Muscle of arm (tissue), 12 donors: Measurements from ENCODE around the gene DDIT4. TPM values are rescaled to one million over a fixed set of nuclear protein-coding genes. Genes with fewer than 3 reads are reported as not detected.

ENCODE experiments used
- DNase-seq: peaks from one replicate; pipeline ENCODE4 v3.0.0-alpha.2; 2013
- polyA plus RNA-seq, 12 donors: library from polyadenylated mRNA; unstranded; fragments of 120-200 nt; gene quantifications; one replicate each; pipeline ENCODE4 v1.2.1, GENCODE V29; 2013; ENCODE audit not compliant: insufficient read length in 12 of 12

Gene DDIT4
- polyA plus RNA-seq, 12 donors = 31.5 to 94.3 (median 47.9) TPM; not detected in 1

DNA sequence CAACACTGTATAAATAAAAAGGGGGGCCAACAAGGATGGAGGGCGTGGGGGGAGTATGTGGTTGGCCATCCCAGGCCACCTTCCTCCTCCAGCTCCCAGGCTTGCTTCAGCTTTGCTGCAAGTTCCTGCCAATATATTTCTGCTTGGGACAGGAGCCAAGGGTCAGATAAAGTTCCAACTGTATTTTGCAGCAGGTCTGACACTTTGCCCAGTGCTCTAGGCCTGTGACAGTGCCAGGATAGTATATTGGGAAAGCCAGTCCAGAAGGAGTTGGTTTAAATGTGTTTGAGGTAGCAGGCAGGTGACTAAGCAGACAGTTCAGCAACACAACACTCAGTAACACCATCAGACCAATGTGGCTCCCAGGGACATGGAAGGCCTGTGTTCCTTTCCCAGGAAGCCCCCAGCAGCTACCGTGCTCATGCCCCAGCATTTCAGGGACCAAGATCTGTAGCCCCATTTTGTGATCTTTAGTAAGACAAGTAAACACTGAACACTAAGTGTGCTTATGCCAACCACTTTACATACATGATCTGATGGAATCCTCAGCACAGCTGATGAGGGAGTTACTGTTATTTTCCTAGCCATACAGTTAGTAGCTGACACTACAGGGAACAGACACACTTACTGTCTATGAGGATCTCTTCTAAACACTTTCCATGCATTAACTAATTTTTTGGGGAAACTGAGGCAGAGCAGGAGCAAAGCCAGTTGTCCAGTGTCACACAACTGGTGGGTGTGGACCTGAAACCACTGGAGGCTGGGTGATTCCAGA is 42.1 kb downstream of the DDIT4 start:
- peak; percentile 83 for DNase-seq

DNA sequence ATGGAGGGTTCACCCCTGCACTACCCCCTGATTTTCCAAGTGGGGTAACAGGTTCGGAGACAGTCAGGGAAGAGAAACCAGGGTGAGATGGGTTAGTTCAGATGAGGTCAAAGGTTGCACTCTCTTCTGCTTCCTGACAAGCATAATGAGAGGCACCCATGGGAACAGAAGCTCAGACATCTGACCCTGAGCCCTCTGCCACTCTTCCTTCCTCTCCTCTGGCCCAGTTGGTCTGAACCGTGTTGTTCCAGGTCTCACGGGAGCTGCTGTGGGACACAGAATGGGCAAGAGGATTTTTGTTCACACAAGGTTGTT is 42.6 kb downstream of the DDIT4 start:
- no peak for DNase-seq

DNA sequence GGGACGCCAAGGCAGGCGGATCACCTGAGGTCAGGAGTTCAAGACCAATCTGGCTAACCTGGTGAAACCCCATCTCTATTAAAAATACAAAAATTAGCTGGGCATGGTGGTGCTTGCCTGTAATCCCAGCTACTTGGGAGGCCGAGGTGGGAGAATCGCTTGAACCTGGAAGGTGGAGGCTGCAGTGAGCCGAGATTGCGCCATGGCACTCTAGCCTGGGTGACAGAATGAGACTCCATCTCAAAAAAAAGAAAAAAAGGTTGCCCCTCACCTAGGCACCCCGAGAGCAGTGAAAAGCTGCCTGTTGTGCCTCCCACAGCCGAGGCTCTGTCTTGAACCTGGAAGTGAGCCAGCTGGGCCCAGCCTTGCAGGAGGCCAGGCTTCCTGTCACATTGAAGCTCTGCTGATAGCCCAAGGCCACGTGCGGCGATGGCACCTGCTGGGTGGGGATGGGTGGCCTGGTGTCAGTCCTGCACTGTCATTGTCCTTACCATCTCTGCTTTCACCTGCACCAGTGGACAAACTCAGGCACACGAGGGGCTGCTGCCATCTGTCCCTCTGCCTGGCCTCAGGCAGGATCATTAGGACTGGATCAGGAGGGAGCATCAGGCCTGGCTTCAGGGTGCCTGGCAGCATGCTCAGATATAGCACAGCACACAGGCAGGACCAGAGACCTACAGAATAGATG is 43.2 kb downstream of the DDIT4 start:
- DNase-seq = no peak

DNA sequence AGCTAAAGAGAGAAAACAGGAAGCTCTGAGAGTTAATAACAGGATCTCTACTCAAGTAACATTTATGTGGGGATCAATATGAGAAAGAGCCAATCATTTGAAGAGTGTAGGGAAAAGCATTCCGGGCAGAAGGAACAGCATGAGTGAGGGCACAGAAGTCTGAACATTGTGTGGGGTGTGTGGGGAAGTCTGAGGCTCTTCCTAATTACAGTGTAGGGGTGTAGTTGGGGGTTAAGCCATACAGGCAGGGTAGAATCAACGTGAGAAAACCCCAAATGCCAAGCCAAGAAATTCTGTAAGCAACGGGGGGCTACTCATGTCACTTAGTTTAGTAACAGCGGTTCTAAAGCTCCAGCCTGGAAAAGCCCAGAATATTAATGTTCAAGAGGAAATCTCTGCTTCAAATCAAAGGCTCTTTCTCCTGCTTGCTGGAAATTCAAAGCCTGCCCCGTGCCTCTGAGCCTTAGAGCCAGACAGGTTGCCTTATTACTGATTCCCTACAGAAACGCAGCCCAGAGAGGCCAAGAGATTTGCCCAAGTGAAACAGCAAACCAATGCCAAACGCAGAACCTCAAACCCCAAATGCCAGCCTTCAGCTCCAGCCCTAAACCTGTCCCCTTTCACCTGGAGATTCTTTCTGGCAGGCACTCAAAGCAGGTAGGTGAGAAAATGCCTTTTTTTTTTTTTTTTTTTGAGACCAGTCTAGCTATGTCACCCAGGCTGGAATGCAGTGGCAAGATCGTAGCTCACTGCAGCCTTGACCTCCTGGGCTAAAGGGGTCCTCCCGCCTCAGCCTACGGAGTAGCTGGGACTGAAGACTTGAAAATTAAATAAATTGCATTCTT is 44.9 kb downstream of the DDIT4 start:
- no peak for DNase-seq

DNA sequence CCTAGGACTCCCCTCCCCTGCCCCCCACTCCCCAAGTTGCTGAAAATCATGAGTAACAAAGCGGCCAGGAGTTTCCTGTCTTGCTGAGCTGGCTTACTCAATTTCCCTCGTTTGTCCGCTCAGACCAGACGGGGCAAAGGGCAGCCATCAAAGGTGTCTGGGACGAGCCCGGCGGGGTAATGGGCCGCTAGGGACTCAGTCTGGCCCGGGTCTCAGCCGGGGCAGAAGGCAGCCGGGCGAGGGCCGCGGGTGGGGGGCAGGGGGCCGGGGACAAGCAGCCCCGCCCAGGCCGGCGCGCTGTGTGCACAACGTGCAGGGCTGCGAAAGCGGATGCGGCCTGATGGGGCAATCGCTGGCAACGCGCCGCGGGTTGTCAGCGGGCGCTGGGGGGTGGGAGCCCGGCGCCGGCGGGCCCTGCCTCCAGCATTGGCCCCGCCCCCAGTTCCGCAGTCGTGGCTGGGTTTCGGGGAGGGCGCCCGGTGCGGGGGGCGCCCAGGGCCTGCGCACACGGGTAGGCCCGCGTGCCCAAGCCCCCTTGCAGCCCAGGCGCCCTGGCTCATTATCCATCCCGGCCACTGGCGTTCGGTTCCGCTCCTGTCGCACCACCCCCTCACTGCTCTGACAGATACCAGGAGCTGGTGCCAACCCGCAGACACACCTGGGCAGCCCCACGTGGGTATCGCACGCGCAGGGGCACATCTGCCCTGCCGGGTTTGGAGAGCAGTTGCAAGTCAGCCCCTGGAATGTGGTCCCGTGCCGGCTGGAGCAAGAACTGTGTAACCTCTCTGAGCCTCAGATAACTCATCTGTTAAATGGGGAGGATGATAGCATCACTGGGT is 45.9 kb downstream of the DDIT4 start:
- DNase-seq = peak; percentile 79

- no peak for DNase-seq
These were observed 47.0 kb downstream of the DDIT4 start for GRCh38 chr10:72320676-72321247.

DNA sequence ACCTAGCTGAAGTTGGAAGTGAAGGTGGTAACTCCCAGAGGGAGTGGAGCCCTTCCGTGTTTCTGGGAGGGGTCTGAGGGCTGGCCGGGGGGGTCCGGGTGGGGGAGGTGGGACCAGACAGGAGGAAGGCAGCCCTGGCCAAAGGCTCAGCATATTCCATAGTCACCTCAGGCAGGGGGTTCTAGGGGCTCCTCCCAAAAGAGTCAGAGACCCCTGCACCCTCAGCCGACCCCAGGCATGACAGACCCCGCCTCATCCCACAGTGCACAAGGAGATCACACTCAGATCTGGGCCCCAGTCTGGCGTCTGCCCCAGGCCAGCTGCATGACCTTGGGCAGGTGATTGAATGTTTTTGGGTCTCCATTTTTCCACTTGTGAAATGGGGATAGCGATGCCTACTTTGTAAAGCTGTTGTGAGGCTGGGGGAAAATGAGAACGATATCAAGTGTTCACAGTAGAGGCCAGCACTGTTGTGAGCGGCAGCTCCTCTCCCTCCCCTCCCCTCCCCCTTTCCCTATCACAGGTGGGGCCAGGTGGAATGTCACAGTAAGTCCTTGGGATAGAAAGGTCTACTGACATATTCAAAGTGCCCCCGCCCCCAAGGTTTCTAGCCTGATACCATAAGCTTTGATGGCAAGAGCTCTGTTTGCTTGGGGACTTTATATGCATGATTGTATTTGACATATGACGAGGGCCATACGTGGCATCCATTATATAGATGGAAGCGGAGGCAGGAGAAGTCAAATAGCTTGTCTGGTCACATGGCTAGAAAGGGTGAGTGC is 47.7 kb downstream of the DDIT4 start:
- DNase-seq = no peak

- DNase-seq = no peak
These were observed 48.2 kb downstream of the DDIT4 start for GRCh38 chr10:72322030-72322279.

GRCh38 chr10:72322280-72323058 is 48.7 kb downstream of the DDIT4 start:
- DNase-seq = no peak

DNA sequence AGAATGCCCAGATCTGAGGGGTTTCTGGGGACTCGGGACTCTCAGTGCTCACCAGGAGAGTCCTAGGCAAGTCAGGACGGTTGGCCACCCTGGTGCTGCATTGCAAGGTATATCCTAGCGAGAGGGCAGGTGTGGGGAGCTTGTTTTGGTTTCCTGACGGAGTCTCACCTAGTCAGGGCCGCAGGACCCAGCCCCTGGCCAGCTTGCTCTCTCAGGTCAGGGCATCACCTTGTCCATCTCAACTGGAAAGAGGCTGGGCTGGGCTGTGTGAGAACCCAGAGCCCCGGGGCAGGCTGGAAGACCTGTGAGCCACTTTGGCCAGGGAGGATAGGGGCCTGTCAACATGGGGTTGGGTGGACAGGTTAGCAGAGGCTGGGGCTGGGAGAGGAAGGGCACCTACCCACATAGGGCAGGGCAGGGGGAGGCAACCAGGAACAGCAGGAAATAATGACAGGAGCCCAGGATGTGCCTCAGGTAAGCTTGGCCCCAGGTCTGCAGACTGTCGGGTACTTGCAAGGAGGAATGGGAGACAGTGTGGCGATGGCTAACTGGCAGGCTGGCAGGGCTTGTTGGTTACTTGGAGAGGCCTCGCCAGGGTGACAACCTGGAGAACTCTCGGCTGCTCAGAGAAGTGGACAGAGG is 49.5 kb downstream of the DDIT4 start:
- no peak for DNase-seq

GRCh38 chr10:72323771-72324191 is 50.1 kb downstream of the DDIT4 start:
- no peak for DNase-seq

Other genes starting within 250 kb of the DDIT4 start
- gene SPOCK2, start 185.4 kb upstream of the DDIT4 start, polyA plus RNA-seq = 1 to 10 TPM in 11 of 12 donors, not detected in 1; 2.3 to 9.6 (median 3.2) TPM
- gene ANAPC16, start 57.9 kb upstream of the DDIT4 start, polyA plus RNA-seq = 100 to 1,000 TPM in 11 of 12 donors, 10 to 100 TPM in 1; 96.6 to 238 (median 142) TPM
- gene ASCC1, start 57.6 kb upstream of the DDIT4 start, polyA plus RNA-seq = 10 to 100 TPM in 11 of 12 donors, not detected in 1; 21.5 to 32.1 (median 28.5) TPM
- 10 to 100 TPM in 11 of 12 donors, not detected in 1; 11.8 to 25.8 (median 21.4) TPM for gene DNAJB12, start 81.0 kb downstream of the DDIT4 start, polyA plus RNA-seq